Fibroblast of pulmonary artery (primary cell): ENCODE data around the gene MYO10.
"Not testable (repeated sequence)": the region's sequence is repeated elsewhere in the genome, so short reads cannot be mapped to it uniquely, and the experiment has no call there.

ENCODE experiments used
- DNase-seq: peaks from one replicate; pipeline ENCODE4 v3.0.0-alpha.2; 2010; ENCODE audit warnings: low read depth
- H3K4me3 ChIP-seq: replicated peaks from 2 replicates; pipeline ENCODE4 v1.5.1; 2011; ENCODE audit warnings: low read depth, mild to moderate bottlenecking, control low read depth, low read length, moderate library complexity
- TF ChIP-seq, protein P1 (sequence below): IDR thresholded peaks from 2 replicates; pipeline ENCODE4 v1.5.1; 2011; ENCODE audit warnings: mild to moderate bottlenecking, control low read depth, low read length, inconsistent platforms; ENCODE audit errors: missing control alignments

Gene MYO10

DNA sequence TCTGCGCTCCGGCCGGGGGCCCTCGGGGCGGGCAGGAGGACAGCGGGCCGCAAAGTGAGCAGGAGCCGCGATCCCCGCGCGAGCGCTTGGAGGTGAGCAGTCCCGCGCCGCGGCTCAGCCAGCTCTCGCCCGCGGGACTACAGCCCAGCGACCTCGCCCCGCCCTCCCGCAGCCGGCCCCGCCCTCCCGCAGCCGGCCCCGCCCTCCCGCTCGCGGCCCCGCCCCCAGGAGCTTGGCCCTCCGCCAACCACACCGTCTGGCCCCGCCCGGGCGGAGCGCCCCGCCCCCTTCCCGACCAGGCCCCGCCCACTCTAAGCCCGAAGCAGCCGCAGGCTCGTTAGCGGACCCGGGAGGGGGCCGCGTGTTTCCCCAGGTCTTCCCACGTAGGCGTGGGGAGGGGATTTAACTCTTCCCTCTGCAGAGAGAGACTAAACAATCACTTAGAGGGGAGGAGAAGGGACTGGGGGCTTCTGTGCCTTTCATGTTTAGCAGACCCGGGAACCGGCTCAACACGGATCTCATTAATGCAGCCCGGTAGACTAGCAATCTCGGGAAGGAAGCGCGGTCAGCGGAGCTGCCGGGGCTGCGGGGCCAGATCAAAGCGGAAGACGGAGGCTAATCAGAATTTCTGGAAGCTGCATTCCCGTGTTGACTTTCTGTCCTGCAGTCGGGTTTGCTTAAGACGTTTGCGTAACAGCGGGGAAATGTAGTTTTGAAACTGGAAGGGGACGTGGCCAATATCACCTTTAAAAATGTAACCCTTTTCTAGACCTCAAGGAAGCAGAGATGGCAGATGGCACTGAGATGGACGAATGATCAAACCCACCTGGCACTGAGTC, at the start of gene MYO10:
MYO10 (minus strand) TSS at position 139 of the 839 bp plus-strand sequence. CDS start 480 bp downstream, outside the sequence.
- peak; percentile 88 for DNase-seq
- H3K4me3 ChIP-seq: peak within 1 kb of the TSS; percentile 96

DNA sequence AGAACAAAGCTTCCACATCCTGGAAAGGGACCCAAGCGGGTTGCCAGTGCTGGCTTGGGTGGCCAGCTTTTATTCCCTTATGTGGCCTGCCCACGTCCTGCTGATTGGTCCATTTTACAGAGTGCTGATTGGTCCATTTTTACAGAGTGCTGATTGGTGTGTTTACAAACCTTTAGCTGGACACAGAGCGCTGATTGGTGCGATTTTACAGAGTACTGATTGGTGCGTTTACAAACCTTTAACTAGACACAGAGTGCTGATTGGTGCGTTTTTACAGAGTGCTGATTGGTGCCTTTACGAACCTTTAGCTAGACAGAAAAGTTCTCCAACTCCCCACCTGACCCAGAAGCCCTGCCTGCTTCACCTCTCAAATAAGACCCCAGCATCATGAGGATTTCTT, 49.2 kb upstream of the MYO10 start:
- H3K4me3 ChIP-seq, DNase-seq: not testable (repeated sequence)

More for the DNA sequence above, at the start of gene MYO10:
- TF ChIP-seq, protein P1, sequence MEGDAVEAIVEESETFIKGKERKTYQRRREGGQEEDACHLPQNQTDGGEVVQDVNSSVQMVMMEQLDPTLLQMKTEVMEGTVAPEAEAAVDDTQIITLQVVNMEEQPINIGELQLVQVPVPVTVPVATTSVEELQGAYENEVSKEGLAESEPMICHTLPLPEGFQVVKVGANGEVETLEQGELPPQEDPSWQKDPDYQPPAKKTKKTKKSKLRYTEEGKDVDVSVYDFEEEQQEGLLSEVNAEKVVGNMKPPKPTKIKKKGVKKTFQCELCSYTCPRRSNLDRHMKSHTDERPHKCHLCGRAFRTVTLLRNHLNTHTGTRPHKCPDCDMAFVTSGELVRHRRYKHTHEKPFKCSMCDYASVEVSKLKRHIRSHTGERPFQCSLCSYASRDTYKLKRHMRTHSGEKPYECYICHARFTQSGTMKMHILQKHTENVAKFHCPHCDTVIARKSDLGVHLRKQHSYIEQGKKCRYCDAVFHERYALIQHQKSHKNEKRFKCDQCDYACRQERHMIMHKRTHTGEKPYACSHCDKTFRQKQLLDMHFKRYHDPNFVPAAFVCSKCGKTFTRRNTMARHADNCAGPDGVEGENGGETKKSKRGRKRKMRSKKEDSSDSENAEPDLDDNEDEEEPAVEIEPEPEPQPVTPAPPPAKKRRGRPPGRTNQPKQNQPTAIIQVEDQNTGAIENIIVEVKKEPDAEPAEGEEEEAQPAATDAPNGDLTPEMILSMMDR: no peak

DNA sequence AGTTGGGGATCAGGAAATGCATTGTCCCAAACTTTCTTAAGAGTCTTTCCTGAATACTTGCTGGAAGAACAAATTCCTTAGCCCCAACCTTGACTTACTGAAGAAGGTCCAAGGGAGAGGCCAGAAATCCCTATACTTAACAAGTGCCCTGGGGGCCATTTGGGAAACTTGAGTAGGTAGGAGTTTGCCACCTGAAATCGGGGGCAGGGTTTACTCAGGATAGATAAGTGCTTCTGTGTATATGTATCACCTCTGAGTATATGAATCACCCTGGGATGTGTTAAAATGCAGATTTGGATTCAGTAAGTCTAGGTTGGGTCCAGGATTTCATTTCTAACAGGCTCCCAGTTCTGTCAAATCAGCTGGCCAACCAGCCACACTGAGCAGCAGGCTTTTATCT, 47.9 kb upstream of the MYO10 start:
- TF ChIP-seq, protein P1: no peak
- H3K4me3 ChIP-seq: no peak overlapping the region
- no peak for DNase-seq

DNA sequence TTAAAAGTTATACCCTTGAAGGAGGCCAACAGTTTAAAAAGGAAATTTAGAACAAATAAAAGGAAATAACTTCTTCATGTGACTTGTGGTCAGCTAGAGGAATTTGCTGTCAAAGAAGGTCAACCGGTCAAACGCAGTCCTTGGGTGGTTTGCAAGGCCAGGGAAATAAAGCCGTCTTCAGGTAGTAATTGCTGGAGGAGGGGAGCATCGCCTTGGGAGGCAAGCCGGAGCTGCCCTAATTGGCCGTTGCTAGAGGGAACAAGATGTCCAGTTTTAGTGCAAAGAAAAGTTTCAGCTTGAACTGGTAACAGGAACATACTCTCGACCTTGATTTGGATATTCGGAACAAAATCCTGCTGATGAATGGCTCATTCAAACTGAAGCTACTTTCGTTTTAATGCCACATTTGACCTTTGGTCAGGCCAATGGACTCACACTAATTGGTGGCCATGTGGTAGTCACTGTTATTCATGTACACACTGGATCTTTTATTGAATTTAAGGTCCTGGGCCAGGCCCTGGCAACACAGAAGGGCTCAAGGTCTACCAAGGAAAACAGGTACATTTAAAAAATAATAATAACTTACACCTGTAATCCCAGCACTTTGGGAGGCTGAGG, 47.0 kb upstream of the MYO10 start:
- no peak overlapping the region for H3K4me3 ChIP-seq
- TF ChIP-seq, protein P1: no peak
- DNase-seq: peak; percentile 39

DNA sequence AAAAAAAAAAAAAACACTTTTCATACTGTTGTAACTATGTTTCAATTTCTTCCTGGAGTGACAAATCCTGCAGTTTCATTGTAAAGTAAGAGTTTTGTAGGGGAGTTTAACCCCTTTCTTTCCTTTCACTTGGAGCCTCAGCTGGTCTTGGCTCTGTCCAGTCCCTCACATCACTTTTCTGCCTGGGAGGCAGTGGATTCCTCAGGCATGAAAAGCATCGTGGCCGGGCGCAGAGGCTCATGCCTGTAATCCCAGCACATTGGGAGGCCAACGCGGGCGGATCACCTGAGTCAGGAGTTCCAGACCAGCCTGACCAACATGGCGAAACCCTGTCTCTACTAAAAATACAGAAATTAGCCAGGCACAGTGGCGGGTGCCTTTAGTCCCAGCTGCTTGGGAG, 45.6 kb upstream of the MYO10 start:
- DNase-seq: no peak
- no peak overlapping the region for H3K4me3 ChIP-seq
- TF ChIP-seq, protein P1: no peak

DNA sequence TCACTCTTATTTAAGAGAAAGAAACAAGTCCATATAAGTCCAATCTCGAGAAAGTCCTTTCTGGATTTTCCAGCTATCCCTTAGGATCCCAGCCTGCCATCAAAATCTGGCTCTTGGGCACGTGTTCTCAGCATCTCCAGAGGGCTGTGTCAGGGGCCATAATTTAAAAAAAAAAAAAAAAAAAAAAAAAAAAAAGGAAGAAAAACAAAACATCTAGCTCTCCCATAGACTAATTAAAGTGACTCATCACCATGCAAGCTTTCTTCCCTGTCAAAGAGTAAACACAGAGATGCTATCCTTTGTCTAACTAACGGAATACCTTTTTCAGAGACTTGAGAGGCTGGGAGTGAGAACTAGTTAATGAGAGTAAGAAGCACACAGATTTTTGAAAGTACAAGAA, 44.9 kb upstream of the MYO10 start:
- TF ChIP-seq, protein P1: no peak
- no peak for DNase-seq
- no peak overlapping the region for H3K4me3 ChIP-seq

DNA sequence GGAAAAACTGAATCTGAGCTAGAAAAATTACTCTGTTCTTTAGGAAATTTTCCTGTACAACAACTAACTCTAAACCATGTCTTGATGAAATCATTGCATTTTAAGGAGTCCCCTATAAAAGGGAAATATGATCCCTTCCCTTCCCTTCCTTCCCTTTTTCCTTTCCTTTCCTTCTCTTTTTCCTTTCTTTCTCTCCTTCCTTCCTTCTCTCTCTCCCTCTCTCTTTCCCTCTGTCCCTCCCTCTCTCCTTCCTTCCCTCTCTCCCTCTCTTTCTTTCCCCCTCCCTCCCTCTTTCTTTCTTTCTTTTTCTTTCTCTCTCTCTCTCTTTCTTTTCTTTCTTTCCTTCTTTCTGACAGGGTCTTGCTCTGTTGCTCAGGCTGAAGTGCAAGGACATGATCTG, 42.2 kb upstream of the MYO10 start:
- H3K4me3 ChIP-seq: no peak overlapping the region
- TF ChIP-seq, protein P1: no peak
- DNase-seq: no peak
